Ovary (tissue), 9 donors: ENCODE data around the gene TXNRD2. TPM values are rescaled to one million over a fixed set of nuclear protein-coding genes. Genes with fewer than 3 reads are reported as not detected.

Experiments
- DNase-seq, 5 donors: peaks; one replicate each; pipeline ENCODE4 v3.0.0-alpha.2; 2019 to 2020
- H3K27ac ChIP-seq, 2 donors: fragments of 200-600 bp; one replicate each; pipeline versions ENCODE4 v1.5.1 to v1.8.0; 2019 to 2022
- H3K27me3 ChIP-seq: fragments of 200-600 bp; one replicate; pipeline ENCODE4 v1.8.0; 2022
- H3K36me3 ChIP-seq: fragments of 200-600 bp; sonication (generic); one replicate; pipeline ENCODE4 v1.5.1; 2019
- H3K4me1 ChIP-seq: one replicate; pipeline ENCODE4 v1.8.1; 2013; ENCODE audit warnings: mild to moderate bottlenecking, moderate library complexity; ENCODE audit not compliant: insufficient read depth
- H3K4me3 ChIP-seq: fragments of 200-600 bp; sonication (generic); one replicate; pipeline ENCODE4 v1.5.1; 2017
- H3K9me3 ChIP-seq, 2 donors: fragments of 200-600 bp in 1 of 2; sonication (generic) in 1 of 2; one replicate each; pipeline versions ENCODE4 v1.5.1 to v1.8.1; 2013 to 2019; ENCODE audit warnings: mild to moderate bottlenecking in 1 of 2, moderate library complexity in 1 of 2
- CTCF ChIP-seq, 3 donors: fragments of 450-650 bp in 2 of 3; fragments of 200-600 bp in 1 of 3; IDR thresholded peaks; one replicate each; pipeline versions ENCODE4 v1.5.1 to v1.8.0; 2016 to 2022; ENCODE audit warnings: antibody characterized with exemption in 3 of 3, mild to moderate bottlenecking in 1 of 3
- EP300 ChIP-seq: sonication (generic); formaldehyde crosslinking; IDR thresholded peaks from one replicate; pipeline ENCODE4 v1.6.1; 2017; ENCODE audit warnings: antibody characterized with exemption
- POLR2A ChIP-seq: fragments of 450-650 bp; IDR thresholded peaks from one replicate; pipeline ENCODE4 v1.6.1; 2017; ENCODE audit warnings: antibody characterized with exemption, mild to moderate bottlenecking, moderate library complexity
- WGBS, 3 donors: extraction: QIAGEN DNeasy Blood & Tissue Kit in 1 of 3; methylation state at CpG; one replicate each; pipeline versions ENCODE4 v1.1.5 to v1.1.7; 2013 to 2017; 5-methylcytosine and 5-hydroxymethylcytosine counted together
- intact Hi-C, 4 donors: fragments of 100-400 bp; cut with DNase I; formaldehyde crosslinking; loops; one replicate each; pipeline versions ENCODE4 v1.11.0 to v1.15.1; 2022 to 2023
- polyA plus RNA-seq, 2 donors: library from polyadenylated mRNA; stranded (reverse); fragments of 200-250 nt in 1 of 2; fragments of 350-450 nt in 1 of 2; fragmentation: Illumina TruSeq in 1 of 2; extraction: RNeasy Lipid Tissue Mini Kit (QIAGEN cat#74804) in 1 of 2; gene quantifications; one replicate each; pipeline ENCODE4 v1.2.3, GENCODE V29; 2013 to 2014
- total RNA-seq, 7 donors: library from RNA; depleted of rRNA in 2 of 7; stranded (reverse); fragments of >200 nt in 2 of 7; fragmentation: NEBNext Ultra II Directional in 3 of 7; extraction: Animal tissue kit (Norgen Biotek cat#: 25700) in 3 of 7; gene quantifications; one replicate each; pipeline versions ENCODE4 v1.1.0 to v1.2.4, GENCODE V29; 2016 to 2023
- donor health status: DM: no; HTN: no; CAD: no; lungs with moderate emphysema.
- donor health status: DM: no; HTN: no; CAD: no.
- donor health status: Bipolar disorder and iron deficiency.
- donor health status: DM: yes; HTN: yes; CAD: no.
- donor health status: DM: no; HTN: no; CAD: no.
- donor health status: DM: yes; HTN: yes; CAD: no.

Gene TXNRD2
- total and polyA plus RNA-seq, 9 donors: 21.3 to 37.8 (median 26.9) TPM

DNA sequence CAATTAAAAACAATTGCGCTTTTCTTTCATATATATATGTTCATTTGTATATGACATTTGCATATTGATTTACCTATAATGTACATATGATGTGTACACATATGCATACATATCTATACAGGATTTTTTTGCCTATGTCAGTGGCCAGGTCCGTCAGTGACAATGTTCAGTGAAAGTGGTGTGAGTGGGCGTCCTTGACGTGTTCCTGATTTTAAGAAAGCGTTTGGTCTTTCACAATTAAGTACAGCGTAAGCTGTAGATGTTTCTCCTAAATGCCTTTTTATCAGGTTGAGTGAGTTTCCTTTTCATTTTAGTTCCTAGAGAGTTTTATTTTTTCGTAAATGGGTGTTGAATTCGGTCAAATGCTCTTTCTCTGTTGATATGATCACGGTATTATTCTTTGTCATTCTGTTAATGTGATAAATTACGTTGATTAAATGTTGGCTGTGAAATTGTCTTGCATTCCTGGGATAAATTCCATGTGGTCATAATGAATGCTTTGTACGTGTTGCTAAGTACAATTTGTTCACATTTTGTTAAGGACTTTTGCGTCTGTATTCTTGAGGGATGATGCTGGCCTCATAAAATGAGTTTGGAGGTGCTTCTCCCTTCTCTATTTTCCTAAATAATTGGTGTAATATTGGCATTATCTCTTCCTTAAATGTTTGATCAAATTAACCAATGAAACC lies 76.3 kb downstream of the TXNRD2 start:
- H3K27ac ChIP-seq: no peak overlapping the region
- TF ChIP-seq CTCF (IDR thresholded peaks at IDR 0.05): no peak
- no peak for TF ChIP-seq POLR2A
- TF ChIP-seq EP300: no peak
- H3K4me1 ChIP-seq: no peaks in the 10 kb centered on the region
- no peaks in the 10 kb centered on the region for H3K27me3 ChIP-seq
- DNase-seq: no peak
- H3K9me3 ChIP-seq: no peaks in the 10 kb centered on the region
- intact Hi-C loops: no loop called here
- no peaks in the 10 kb centered on the region for H3K36me3 ChIP-seq
- no peak overlapping the region for H3K4me3 ChIP-seq
- 67 to 76% (median 74%) methylated on average over 12 of the region's 12 CpGs for WGBS, 3 donors

GRCh38 chr22:19864538-19865106 lies 77.0 kb downstream of the TXNRD2 start:
- DNase-seq: no peak
- H3K27me3 ChIP-seq: no peaks in the 10 kb centered on the region
- no peaks in the 10 kb centered on the region for H3K36me3 ChIP-seq
- H3K4me1 ChIP-seq: no peaks in the 10 kb centered on the region
- TF ChIP-seq POLR2A (no peak), CTCF (IDR thresholded peaks at IDR 0.05) (no peak), EP300 (no peak)
- H3K9me3 ChIP-seq: no peaks in the 10 kb centered on the region
- H3K4me3 ChIP-seq: no peak overlapping the region
- 94 to 97% (median 95%) methylated on average over 5 of the region's 5 CpGs for WGBS, 3 donors
- H3K27ac ChIP-seq: no peak overlapping the region
- intact Hi-C loops: no loop called here

GRCh38 chr22:19863571-19863970 lies 78.0 kb downstream of the TXNRD2 start:
- TF ChIP-seq POLR2A (no peak), CTCF (IDR thresholded peaks at IDR 0.05) (no peak), EP300 (no peak)
- Histone ChIP-seq H3K9me3 (no peaks in the 10 kb centered on the region), H3K27ac (no peak overlapping the region), H3K27me3 (no peaks in the 10 kb centered on the region), H3K4me3 (no peak overlapping the region), H3K4me1 (no peaks in the 10 kb centered on the region), H3K36me3 (no peaks in the 10 kb centered on the region)
- DNase-seq: no peak
- intact Hi-C loops: no loop called here
- WGBS, 3 donors: 91 to 95% (median 92%) methylated on average over 5 of the region's 5 CpGs

DNA sequence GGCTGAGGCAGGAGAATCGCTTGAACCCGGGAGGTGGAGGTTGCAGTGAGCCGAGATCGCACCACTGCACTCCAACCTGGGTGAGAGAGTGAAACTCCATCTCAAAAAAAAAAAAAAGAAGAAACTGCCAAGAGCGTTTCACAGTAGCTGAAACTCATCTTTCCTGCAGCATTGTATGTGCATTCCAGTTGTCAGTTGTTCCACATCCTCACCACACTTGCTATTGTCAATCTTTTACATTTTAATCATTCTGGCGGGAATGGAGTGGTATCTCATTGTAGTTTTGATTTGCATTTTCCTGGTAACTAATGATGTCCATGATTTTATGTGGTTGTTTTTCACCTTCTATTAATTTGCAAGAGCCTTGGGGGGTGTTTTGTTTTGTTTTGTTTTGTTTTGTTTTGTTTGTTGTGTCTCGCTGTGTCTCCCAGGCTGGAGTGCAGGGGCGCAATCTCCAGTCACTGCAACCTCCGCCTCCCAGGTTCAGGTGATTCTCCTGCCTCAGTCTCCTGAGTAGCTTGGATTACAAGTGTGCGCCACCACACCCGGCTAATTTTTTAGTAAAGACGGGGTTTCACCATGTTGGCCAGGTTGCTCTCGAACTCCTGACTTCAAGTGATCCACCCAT lies 78.9 kb downstream of the TXNRD2 start:
- H3K27ac ChIP-seq: no peak overlapping the region
- DNase-seq: no peak
- no peaks in the 10 kb centered on the region for H3K27me3 ChIP-seq
- H3K9me3 ChIP-seq: no peaks in the 10 kb centered on the region
- no peak for TF ChIP-seq EP300
- no peak for TF ChIP-seq POLR2A
- no peak for TF ChIP-seq CTCF (IDR thresholded peaks at IDR 0.05)
- no peaks in the 10 kb centered on the region for H3K4me1 ChIP-seq
- intact Hi-C loops: no loop called here
- H3K36me3 ChIP-seq: no peaks in the 10 kb centered on the region
- WGBS, 3 donors: 95 to 97% (median 96%) methylated on average over 13 of the region's 13 CpGs
- no peak overlapping the region for H3K4me3 ChIP-seq
